PC-9 (cell line): ENCODE data around the gene DBX1. TPM values are rescaled to one million over a fixed set of nuclear protein-coding genes. Genes with fewer than 3 reads are reported as not detected.

Experiments used
- BruUV-seq: library from RNA; stranded (reverse); fragments of 400-500 nt; replicated peaks from 2 replicates; lab custom pipeline; 2021; lab: Mats Ljungman, UMichigan
- CTCF ChIA-PET: fragments of 300-600 bp; sonication (Branson Sonifier 250); formaldehyde crosslinking; loops from one replicate; lab custom pipeline; 2022; ENCODE audit warnings: antibody characterized with exemption; lab: Charles Lee
- POLR2A ChIA-PET: fragments of 300-600 bp; sonication (Branson Sonifier 250); formaldehyde crosslinking; loops from one replicate; lab custom pipeline; 2022; ENCODE audit warnings: antibody characterized with exemption; ENCODE audit not compliant: unreplicated experiment; lab: Charles Lee
- DNase-seq, 2 experiments: peaks; one replicate each; pipeline versions ENCODE4 v3.0.0 to v3.0.0-alpha.2; 2015 to 2022; ENCODE audit warnings: mixed read lengths in 1 of 2
- H2AFZ ChIP-seq: fragments of 200-600 bp; sonication (generic); 2 replicates; pipeline ENCODE4 v1.8.1; 2017; ENCODE audit warnings: antibody characterized with exemption
- H3F3A ChIP-seq: fragments of 200-600 bp; sonication (generic); 2 replicates; pipeline ENCODE4 v1.8.1; 2017; ENCODE audit warnings: antibody characterized with exemption, mild to moderate bottlenecking, low read depth; ENCODE audit not compliant: insufficient read depth
- H3K27ac ChIP-seq: fragments of 200-600 bp; sonication (generic); 2 replicates; pipeline ENCODE4 v1.6.1; 2016; ENCODE audit warnings: mixed run types
- H3K27me3 ChIP-seq: fragments of 200-600 bp; sonication (generic); 2 replicates; pipeline ENCODE4 v1.6.1; 2016; ENCODE audit warnings: low read depth, mixed run types; ENCODE audit not compliant: insufficient read depth
- H3K36me3 ChIP-seq: fragments of 200-600 bp; sonication (generic); 2 replicates; pipeline ENCODE4 v1.6.1; 2016; ENCODE audit warnings: low read depth, mixed run types
- H3K4me1 ChIP-seq: fragments of 200-600 bp; sonication (generic); replicated peaks from 2 replicates; pipeline ENCODE4 v1.6.1; 2016; ENCODE audit warnings: mixed run types; ENCODE audit not compliant: insufficient read depth
- H3K4me2 ChIP-seq: fragments of 200-600 bp; sonication (generic); 2 replicates; pipeline ENCODE4 v1.6.1; 2017; ENCODE audit warnings: mixed run types
- H3K4me3 ChIP-seq: fragments of 200-600 bp; sonication (generic); 2 replicates; pipeline ENCODE4 v1.6.1; 2016; ENCODE audit warnings: mixed run types
- H3K79me2 ChIP-seq: fragments of 200-600 bp; sonication (generic); 2 replicates; pipeline ENCODE4 v1.6.1; 2017; ENCODE audit warnings: low read depth, mixed run types
- H3K9me2 ChIP-seq: fragments of 200-600 bp; sonication (generic); 2 replicates; pipeline ENCODE4 v1.8.1; 2017; ENCODE audit warnings: mild to moderate bottlenecking; ENCODE audit not compliant: insufficient read depth
- H3K9me3 ChIP-seq: fragments of 200-600 bp; sonication (generic); 2 replicates; pipeline ENCODE4 v1.8.1; 2016; ENCODE audit warnings: low read depth; ENCODE audit not compliant: insufficient read depth
- H4K20me1 ChIP-seq: fragments of 200-600 bp; sonication (generic); 2 replicates; pipeline ENCODE4 v1.8.1; 2017; ENCODE audit not compliant: insufficient read depth
- EZH2 ChIP-seq: fragments of 200-600 bp; sonication (generic); IDR thresholded peaks from 2 replicates; pipeline ENCODE4 v1.8.0; 2017; ENCODE audit warnings: antibody characterized with exemption, low read depth
- intact Hi-C: fragments of 100-400 bp; cut with micrococcal nuclease; formaldehyde crosslinking; loops from one replicate; pipeline ENCODE4 v1.10.0; 2022; ENCODE audit not compliant: unreplicated experiment
- total RNA-seq: library from RNA; stranded (reverse); gene quantifications from 2 replicates; pipeline ENCODE4 v1.2.3, GENCODE V29; 2021
- TF ChIP-seq, protein P1 (sequence below): fragments of 200-600 bp; sonication (generic); conservative IDR thresholded peaks from 2 replicates; pipeline ENCODE4 v1.6.1; 2017; ENCODE audit warnings: mixed run types, antibody characterized with exemption, mild to moderate bottlenecking, moderate library complexity

Gene DBX1
- total RNA-seq, 1 experiment from 2014 or later, result not detected

DNA sequence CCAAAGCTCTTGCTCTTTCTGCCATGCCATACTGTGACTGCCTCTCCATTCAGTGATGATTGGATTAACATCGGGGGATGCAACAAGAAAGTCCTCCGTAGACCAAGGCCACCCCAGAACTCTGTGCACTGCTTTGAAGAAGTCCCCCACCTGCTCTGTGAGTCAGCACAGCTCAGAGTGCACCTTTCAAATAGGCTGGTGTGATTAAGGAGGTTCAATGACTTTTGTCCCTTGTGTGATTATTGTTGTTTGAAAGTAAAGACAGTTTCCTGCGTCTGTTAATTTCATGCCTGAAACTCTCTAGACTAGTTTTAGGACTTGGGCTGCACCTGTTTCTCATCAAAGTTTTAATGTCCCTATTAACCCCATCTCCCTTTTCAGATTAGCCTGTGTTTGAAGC lies 33.0 kb upstream of the DBX1 start:
- Histone ChIP-seq H3K4me1 (no peaks in the 10 kb centered on the region), H3K9me3 (no peaks in the 10 kb centered on the region), H3K79me2 (no peaks in the 10 kb centered on the region), H3F3A (no peaks in the 10 kb centered on the region), H3K4me2 (no peak overlapping the region), H4K20me1 (no peaks in the 10 kb centered on the region), H3K4me3 (no peak overlapping the region), H3K27me3 (peaks cover 17% of the 10 kb centered on the region), H3K27ac (no peak overlapping the region), H2AFZ (no peak overlapping the region), H3K9me2 (no peaks in the 10 kb centered on the region), H3K36me3 (no peaks in the 10 kb centered on the region)
- DNase-seq, result no peak
- ChIA-PET POLR2A (no interaction called here), CTCF (no interaction called here)
- TF ChIP-seq EZH2, result no peak
- TF ChIP-seq, protein P1, sequence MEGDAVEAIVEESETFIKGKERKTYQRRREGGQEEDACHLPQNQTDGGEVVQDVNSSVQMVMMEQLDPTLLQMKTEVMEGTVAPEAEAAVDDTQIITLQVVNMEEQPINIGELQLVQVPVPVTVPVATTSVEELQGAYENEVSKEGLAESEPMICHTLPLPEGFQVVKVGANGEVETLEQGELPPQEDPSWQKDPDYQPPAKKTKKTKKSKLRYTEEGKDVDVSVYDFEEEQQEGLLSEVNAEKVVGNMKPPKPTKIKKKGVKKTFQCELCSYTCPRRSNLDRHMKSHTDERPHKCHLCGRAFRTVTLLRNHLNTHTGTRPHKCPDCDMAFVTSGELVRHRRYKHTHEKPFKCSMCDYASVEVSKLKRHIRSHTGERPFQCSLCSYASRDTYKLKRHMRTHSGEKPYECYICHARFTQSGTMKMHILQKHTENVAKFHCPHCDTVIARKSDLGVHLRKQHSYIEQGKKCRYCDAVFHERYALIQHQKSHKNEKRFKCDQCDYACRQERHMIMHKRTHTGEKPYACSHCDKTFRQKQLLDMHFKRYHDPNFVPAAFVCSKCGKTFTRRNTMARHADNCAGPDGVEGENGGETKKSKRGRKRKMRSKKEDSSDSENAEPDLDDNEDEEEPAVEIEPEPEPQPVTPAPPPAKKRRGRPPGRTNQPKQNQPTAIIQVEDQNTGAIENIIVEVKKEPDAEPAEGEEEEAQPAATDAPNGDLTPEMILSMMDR, result no peak
- intact Hi-C loops, result no loop called here
- BruUV-seq, result no TSS peak

DNA sequence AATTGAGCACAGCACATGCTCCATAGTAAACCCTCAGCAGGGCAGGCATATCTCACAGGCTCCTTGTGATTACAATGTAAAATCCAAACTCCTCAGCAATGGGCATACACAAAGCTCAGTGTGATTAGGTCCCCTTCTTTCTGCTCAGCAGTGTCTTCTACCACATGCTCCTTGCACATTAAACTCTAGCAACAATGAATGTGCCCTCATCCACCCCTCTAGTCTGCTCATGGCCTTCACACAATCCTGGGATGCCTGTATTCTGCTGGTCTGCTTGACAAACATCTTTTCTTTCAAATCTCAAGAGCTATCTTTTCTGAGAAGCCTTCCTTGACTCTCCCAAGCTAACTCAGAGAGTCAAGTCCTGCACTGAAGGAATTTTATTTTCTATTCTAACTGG lies 32.4 kb upstream of the DBX1 start:
- no peaks in the 10 kb centered on the region for H3K36me3 ChIP-seq
- no peaks in the 10 kb centered on the region for H3K9me2 ChIP-seq
- H3K4me2 ChIP-seq, result no peak overlapping the region
- no peaks in the 10 kb centered on the region for H3K9me3 ChIP-seq
- POLR2A ChIA-PET, result no interaction called here
- no peaks in the 10 kb centered on the region for H3K4me1 ChIP-seq
- no peak overlapping the region for H3K4me3 ChIP-seq
- TF ChIP-seq, protein P1, result no peak
- no peak for TF ChIP-seq EZH2
- H3K79me2 ChIP-seq, result no peaks in the 10 kb centered on the region
- H3F3A ChIP-seq, result no peaks in the 10 kb centered on the region
- intact Hi-C loops, result no loop called here
- H4K20me1 ChIP-seq, result no peaks in the 10 kb centered on the region
- BruUV-seq, result no TSS peak
- no peak for DNase-seq
- CTCF ChIA-PET, result no interaction called here
- no peak overlapping the region for H3K27ac ChIP-seq
- H3K27me3 ChIP-seq, result peaks cover 22% of the 10 kb centered on the region
- no peak overlapping the region for H2AFZ ChIP-seq

DNA sequence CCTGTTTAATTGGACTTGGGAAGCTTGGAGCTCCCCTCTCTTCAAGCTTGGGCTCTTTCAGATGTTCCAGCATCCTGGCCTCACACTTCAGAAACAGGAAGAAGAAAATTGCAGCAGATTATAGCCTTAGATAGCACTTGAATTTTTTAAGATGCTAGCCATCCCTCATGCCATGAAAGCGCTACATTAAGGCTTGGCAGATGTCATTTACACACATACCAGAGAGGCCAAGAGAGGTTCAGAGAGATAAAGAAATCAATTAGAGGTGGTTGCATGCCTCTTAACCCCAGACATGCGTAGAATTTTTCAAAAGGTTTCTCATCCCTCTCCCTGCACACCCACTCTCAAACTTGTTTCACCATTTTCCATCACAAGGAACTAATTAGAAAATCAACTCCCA lies 31.9 kb upstream of the DBX1 start:
- DNase-seq, result no peak
- H3K4me2 ChIP-seq, result no peak overlapping the region
- POLR2A ChIA-PET, result no interaction called here
- H2AFZ ChIP-seq, result no peak overlapping the region
- H3K27ac ChIP-seq, result no peak overlapping the region
- H3K36me3 ChIP-seq, result no peaks in the 10 kb centered on the region
- peaks cover 25% of the 10 kb centered on the region for H3K27me3 ChIP-seq
- TF ChIP-seq, protein P1, result no peak
- TF ChIP-seq EZH2, result no peak
- intact Hi-C loops, result no loop called here
- H3K4me1 ChIP-seq, result no peaks in the 10 kb centered on the region
- no TSS peak for BruUV-seq
- CTCF ChIA-PET, result no interaction called here
- no peaks in the 10 kb centered on the region for H3K9me3 ChIP-seq
- H3K79me2 ChIP-seq, result no peaks in the 10 kb centered on the region
- no peak overlapping the region for H3K4me3 ChIP-seq
- H4K20me1 ChIP-seq, result no peaks in the 10 kb centered on the region
- H3K9me2 ChIP-seq, result no peaks in the 10 kb centered on the region
- no peaks in the 10 kb centered on the region for H3F3A ChIP-seq
